ENCODE results near the gene TAS2R1. TPM values are rescaled to one million over a fixed set of nuclear protein-coding genes. Genes with fewer than 3 reads are reported as not detected.

Gene TAS2R1
- total RNA-seq, 2 experiments from 2014 or later: not detected

Other genes with a start within 250 kb of the TAS2R1 start
- not detected for gene SEMA5A, start 84.3 kb downstream of the TAS2R1 start, total RNA-seq